Stimulated activated naive CD4-positive, alpha-beta T cell treated with Interleukin-2 at 50 U/mL for 16 hours (primary cell): ENCODE measurements around the gene EFCAB13.
"Not testable (repeated sequence)": the region's sequence is repeated elsewhere in the genome, so short reads cannot be mapped to it uniquely, and the experiment has no call there.

ENCODE experiments used
- DNase-seq: peaks from one replicate; lab custom pipeline; 2025; lab: John Stamatoyannopoulos, UW

Gene EFCAB13

DNA sequence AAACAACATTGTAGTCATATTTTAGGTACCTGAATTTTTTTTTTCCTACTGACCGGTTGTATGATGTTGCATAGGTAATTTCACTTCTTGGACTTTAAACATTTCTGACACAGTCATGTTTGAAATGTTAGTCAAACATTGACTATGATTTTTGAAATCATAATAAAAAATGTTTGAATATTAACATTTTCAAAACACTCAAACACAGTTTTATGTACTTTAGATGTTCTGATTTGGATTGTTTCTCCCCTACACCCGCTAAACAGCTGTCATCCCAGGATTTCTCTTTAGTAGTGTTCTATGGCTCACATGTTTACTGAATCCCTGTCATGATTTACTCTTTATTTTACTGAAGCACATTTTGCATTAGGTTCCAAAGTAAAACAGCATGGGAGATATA is 104.2 kb downstream of the EFCAB13 start:
- DNase-seq = no peak

DNA sequence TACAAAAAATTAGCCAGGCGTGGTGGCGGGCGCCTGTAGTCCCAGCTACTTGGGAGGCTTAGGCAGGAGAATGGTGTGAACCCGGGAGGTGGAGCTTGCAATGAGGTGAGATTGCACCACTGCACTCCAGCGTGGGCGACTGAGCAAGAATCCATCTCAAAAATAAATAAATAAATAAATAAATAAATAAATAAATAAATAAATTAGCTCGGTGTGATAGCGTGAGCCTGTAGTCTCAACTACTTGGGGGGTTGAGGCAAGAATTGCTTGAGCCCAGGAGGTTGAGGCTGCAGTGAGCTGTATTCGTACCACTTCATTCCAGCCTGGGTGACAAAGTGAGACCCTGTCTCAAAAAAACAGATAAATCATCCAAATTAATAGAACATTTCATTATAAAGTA is 108.5 kb downstream of the EFCAB13 start:
- not testable (repeated sequence) for DNase-seq

DNA sequence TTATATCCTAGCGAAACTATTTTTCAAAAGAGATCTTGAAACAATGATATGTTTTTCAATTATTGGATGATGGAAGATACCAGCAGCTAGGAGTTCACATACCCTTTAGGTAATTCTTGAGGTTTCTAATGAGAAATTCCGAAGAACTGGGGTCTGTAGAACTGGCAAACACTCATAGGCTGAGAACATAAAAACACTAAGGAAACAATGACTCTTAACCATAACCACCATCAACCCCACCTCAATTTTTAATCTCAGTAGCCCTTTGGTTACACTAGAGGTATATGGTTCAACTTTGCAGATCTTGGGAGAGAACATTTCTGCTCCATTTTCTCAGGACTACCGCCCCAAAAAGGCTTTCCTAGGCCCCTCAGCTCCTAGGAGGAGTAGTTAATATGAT is 141.4 kb downstream of the EFCAB13 start:
- DNase-seq = no peak

DNA sequence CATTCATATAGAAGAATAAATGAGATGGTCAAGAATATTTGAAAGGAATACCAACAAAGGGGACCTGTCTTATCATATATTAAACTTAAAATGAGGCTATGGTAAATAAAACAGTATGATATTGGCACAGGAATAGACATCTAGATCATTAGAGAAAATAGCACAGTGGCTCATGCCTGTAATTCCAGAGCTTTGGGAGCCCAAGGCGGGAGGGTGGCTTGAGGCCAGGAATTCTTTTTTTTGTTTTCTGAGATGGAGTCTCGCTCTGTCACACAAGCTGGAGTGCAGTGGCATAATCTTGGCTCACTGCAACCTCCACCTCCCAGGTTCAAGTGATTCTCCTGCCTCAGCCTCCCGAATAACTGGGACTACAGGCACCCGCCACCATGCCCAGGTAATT is 143.2 kb downstream of the EFCAB13 start:
- DNase-seq = not testable (repeated sequence)

DNA sequence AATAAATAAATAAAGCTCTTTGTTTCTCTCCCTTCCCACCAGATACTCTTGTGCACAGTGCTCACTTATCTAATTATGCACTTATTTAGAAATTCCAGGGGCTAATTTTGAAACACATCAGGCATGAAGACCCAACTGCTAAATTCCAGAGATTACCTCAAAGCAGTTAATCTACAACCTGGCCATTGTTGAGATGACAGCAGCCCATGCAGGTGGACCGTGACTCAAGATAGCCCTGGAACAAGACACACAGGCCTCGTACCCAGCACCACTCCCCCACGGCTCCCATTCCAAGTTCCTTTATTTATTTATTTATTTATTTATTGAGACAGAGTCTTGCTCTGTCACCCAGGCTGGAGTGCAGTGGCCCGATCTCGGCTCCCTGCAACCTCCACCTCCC is 147.1 kb downstream of the EFCAB13 start:
- no peak for DNase-seq

DNA sequence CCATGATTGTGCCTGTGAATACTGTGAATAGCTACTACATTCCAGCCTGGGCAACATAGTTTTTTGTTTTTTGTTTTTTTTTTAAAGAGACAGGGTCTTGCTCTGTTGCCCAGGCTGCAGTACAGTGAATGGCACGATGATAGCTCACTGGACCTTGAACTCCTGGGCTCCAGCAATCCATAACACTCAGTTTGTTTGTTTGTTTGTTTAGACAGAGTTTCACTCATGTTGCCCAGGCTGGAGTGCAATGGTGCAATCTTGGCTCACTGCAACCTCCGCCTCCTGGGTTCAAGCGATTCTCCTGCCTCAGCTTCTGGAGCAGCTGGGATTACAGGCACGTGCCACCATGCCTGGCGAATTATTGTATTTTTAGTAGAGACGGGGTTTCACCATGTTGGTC is 148.3 kb downstream of the EFCAB13 start:
- not testable (repeated sequence) for DNase-seq
